ENCODE results near the gene ARHGAP18.

GRCh38 chr6:129551486-129551885, 158.5 kb downstream of the ARHGAP18 start:
- no peak for TF ChIP-seq LEF1 (IDR thresholded peaks at IDR 0.05; ENCODE audit: borderline replicate concordance)
- no peak for TF ChIP-seq SP1 (IDR thresholded peaks at IDR 0.05)
- TF ChIP-seq ZNF384 (IDR thresholded peaks at IDR 0.05): no peak
